ENCODE results near the gene TMEM168. TPM values are rescaled to one million over a fixed set of nuclear protein-coding genes. Genes with fewer than 3 reads are reported as not detected.
"Not testable (repeated sequence)": the region's sequence is repeated elsewhere in the genome, so short reads cannot be mapped to it uniquely, and the experiment has no call there.

The TMEM168 gene
- total RNA-seq, 1 experiment from 2014 or later, result 13.9 TPM

- Histone ChIP-seq H4K5ac (ENCODE audit: insufficient read length, low read depth, low read length) (no peak overlapping the region), H3K9ac (ENCODE audit: extremely low read depth, insufficient read length, low read length) (no peak overlapping the region), H3K14ac (ENCODE audit: insufficient read depth, low read length) (no peak overlapping the region), H3K9me3 (ENCODE audit: control insufficient read depth, low read depth, low read length) (no peaks in the 10 kb centered on the region), H2BK120ac (ENCODE audit: low read depth, low read length, poor library complexity, severe bottlenecking) (no peak overlapping the region), H3K18ac (ENCODE audit: insufficient read length, low read depth, low read length) (no peak overlapping the region), H3K4me1 (ENCODE audit: insufficient read depth, low read length) (no peaks in the 10 kb centered on the region), H3K27ac (ENCODE audit: insufficient read length, low read depth, low read length) (no peak overlapping the region), H3K23me2 (ENCODE audit: insufficient read length, low read depth, low read length, poor library complexity, severe bottlenecking) (no peaks in the 10 kb centered on the region), H3T11ph (ENCODE audit: low read length) (no peak overlapping the region), H2BK15ac (ENCODE audit: low read depth, low read length) (no peak overlapping the region), H3K79me1 (ENCODE audit: insufficient read depth, low read depth, low read length, poor library complexity, severe bottlenecking) (no peaks in the 10 kb centered on the region), H3K4ac (ENCODE audit: low read depth, low read length) (no peak overlapping the region), H4K91ac (ENCODE audit: insufficient read length, low read depth, low read length) (no peak overlapping the region), H3K27me3 (ENCODE audit: insufficient read depth, low read length) (no peaks in the 10 kb centered on the region), H3K79me2 (ENCODE audit: insufficient read depth, low read length) (no peaks in the 10 kb centered on the region), H2BK20ac (ENCODE audit: low read depth, low read length, poor library complexity, severe bottlenecking) (no peak overlapping the region), H3K23ac (ENCODE audit: insufficient read length, low read depth, low read length) (no peak overlapping the region), H3K56ac (ENCODE audit: insufficient read length, low read depth, low read length) (no peak overlapping the region), H2AFZ (ENCODE audit: low read length) (no peak overlapping the region), H4K20me1 (ENCODE audit: control insufficient read depth, insufficient read depth, insufficient read length) (peaks cover 3% of the 10 kb centered on the region), H2BK5ac (ENCODE audit: insufficient read length, low read length) (no peak overlapping the region), H4K8ac (replicated peaks; ENCODE audit: insufficient read length, low read depth, low read length) (no peak overlapping the region), H2BK12ac (ENCODE audit: insufficient read length, low read depth, low read length) (no peak overlapping the region), H2AK5ac (ENCODE audit: insufficient read length, low read length) (no peak overlapping the region), H3K4me2 (ENCODE audit: insufficient read depth, insufficient read length, low read length) (no peak overlapping the region)
- Mint-ChIP-seq H3K4me1 (no peaks in the 10 kb centered on the region), H3K9me3 (peaks cover 0 to 3% of the 10 kb centered on the region in 2 experiments; a peak in 1 of 5 replicates), H3K36me3 (ENCODE audit: insufficient read depth in 1 of 3, low read depth in 3 of 3) (no peaks in the 10 kb centered on the region), H3K27ac (peak overlapping the region in 1 of 3 experiments; percentile 41; a peak in 1 of 7 replicates), H3K4me3 (no peak overlapping the region), H3K27me3 (ENCODE audit: low read depth) (no peaks in the 10 kb centered on the region)
- no CpG with 5 or more reads among the region's 2 CpGs for WGBS (ENCODE audit: extremely low coverage, insufficient read length, low lambda C conversion rate)
- no peak for DNase-seq
- TF ChIP-seq CTCF (conservative IDR thresholded peaks at IDR 0.05), result no peak
These were observed 8.3 kb upstream of the TMEM168 start for GRCh38 chr7:112798274-112799159.

- not testable (repeated sequence) for H3K18ac ChIP-seq (ENCODE audit: insufficient read length, low read depth, low read length); H3K4me2 ChIP-seq (ENCODE audit: insufficient read depth, insufficient read length, low read length); H3K36me3 Mint-ChIP-seq (ENCODE audit: insufficient read depth in 1 of 3, low read depth in 3 of 3); H2BK5ac ChIP-seq (ENCODE audit: insufficient read length, low read length); H2AK5ac ChIP-seq (ENCODE audit: insufficient read length, low read length); H3K79me2 ChIP-seq (ENCODE audit: insufficient read depth, low read length); H3K27me3 Mint-ChIP-seq (ENCODE audit: low read depth); H3K27me3 ChIP-seq (ENCODE audit: insufficient read depth, low read length); H3K9ac ChIP-seq (ENCODE audit: extremely low read depth, insufficient read length, low read length); DNase-seq; H4K5ac ChIP-seq (ENCODE audit: insufficient read length, low read depth, low read length); H3K14ac ChIP-seq (ENCODE audit: insufficient read depth, low read length); H3K56ac ChIP-seq (ENCODE audit: insufficient read length, low read depth, low read length); H2AFZ ChIP-seq (ENCODE audit: low read length); H3K4ac ChIP-seq (ENCODE audit: low read depth, low read length); H2BK20ac ChIP-seq (ENCODE audit: low read depth, low read length, poor library complexity, severe bottlenecking); H3T11ph ChIP-seq (ENCODE audit: low read length); H2BK12ac ChIP-seq (ENCODE audit: insufficient read length, low read depth, low read length); H2BK120ac ChIP-seq (ENCODE audit: low read depth, low read length, poor library complexity, severe bottlenecking); H3K23me2 ChIP-seq (ENCODE audit: insufficient read length, low read depth, low read length, poor library complexity, severe bottlenecking); H3K27ac Mint-ChIP-seq; H3K9me3 ChIP-seq (ENCODE audit: control insufficient read depth, low read depth, low read length); H3K4me3 Mint-ChIP-seq; H4K20me1 ChIP-seq (ENCODE audit: control insufficient read depth, insufficient read depth, insufficient read length); H2BK15ac ChIP-seq (ENCODE audit: low read depth, low read length); H3K79me1 ChIP-seq (ENCODE audit: insufficient read depth, low read depth, low read length, poor library complexity, severe bottlenecking); H3K4me1 ChIP-seq (ENCODE audit: insufficient read depth, low read length); H3K23ac ChIP-seq (ENCODE audit: insufficient read length, low read depth, low read length); H3K9me3 Mint-ChIP-seq; H3K27ac ChIP-seq (ENCODE audit: insufficient read length, low read depth, low read length); H3K4me1 Mint-ChIP-seq; H4K91ac ChIP-seq (ENCODE audit: insufficient read length, low read depth, low read length); H4K8ac ChIP-seq (replicated peaks; ENCODE audit: insufficient read length, low read depth, low read length)
These were observed 6.4 kb upstream of the TMEM168 start for GRCh38 chr7:112796552-112796951.
